AG04449 (cell line): ENCODE measurements around the gene FAAH2.
"Not testable (repeated sequence)": the region's sequence is repeated elsewhere in the genome, so short reads cannot be mapped to it uniquely, and the experiment has no call there.

Source experiments
- CTCF ChIA-PET: fragments of 350-600 bp; formaldehyde crosslinking; extraction: SDS; loops from one replicate; lab custom pipeline; 2021; ENCODE audit warnings: antibody characterized with exemption; lab: Yijun Ruan, JAX
- POLR2A ChIA-PET: fragments of 400-600, 350-600 bp; formaldehyde crosslinking; extraction: SDS; loops from one replicate; lab custom pipeline; 2020; ENCODE audit warnings: antibody characterized with exemption, inconsistent platforms; lab: Yijun Ruan, JAX
- DNase-seq: peaks from one replicate; pipeline ENCODE4 v3.0.0-alpha.2; 2010; ENCODE audit warnings: low read depth, low spot score
- H3K4me3 ChIP-seq: 2 replicates; pipeline ENCODE4 v1.5.1; 2011; ENCODE audit warnings: low read depth, mild to moderate bottlenecking, control low read depth, low read length
- CTCF ChIP-seq: IDR thresholded peaks from one replicate; pipeline ENCODE4 v1.5.1; 2011; ENCODE audit warnings: mild to moderate bottlenecking, moderate library complexity, low read length, control low read depth, inconsistent platforms; ENCODE audit not compliant: insufficient read depth; ENCODE audit errors: missing control alignments

The FAAH2 gene

GRCh38 chrX:57313583-57314215 lies 27.2 kb downstream of the FAAH2 start:
- DNase-seq, result no peak
- H3K4me3 ChIP-seq, result no peak overlapping the region
- no peak for TF ChIP-seq CTCF
- POLR2A ChIA-PET, result no interaction called here
- CTCF ChIA-PET, result no interaction called here

GRCh38 chrX:57329008-57329407 lies 42.5 kb downstream of the FAAH2 start:
- no peak for DNase-seq
- no peak overlapping the region for H3K4me3 ChIP-seq
- CTCF ChIA-PET, result no interaction called here
- POLR2A ChIA-PET, result no interaction called here
- TF ChIP-seq CTCF, result no peak

GRCh38 chrX:57335790-57336189 lies 49.3 kb downstream of the FAAH2 start:
- CTCF ChIA-PET, H3K4me3 ChIP-seq, DNase-seq, POLR2A ChIA-PET: not testable (repeated sequence)

- TF ChIP-seq CTCF, result no peak
- DNase-seq, result no peak
- POLR2A ChIA-PET, result no interaction called here
- no peak overlapping the region for H3K4me3 ChIP-seq
- CTCF ChIA-PET, result no interaction called here
These were observed 67.1 kb downstream of the FAAH2 start for GRCh38 chrX:57353472-57354132.

GRCh38 chrX:57364145-57364544 lies 77.6 kb downstream of the FAAH2 start:
- no peak for DNase-seq
- ChIA-PET POLR2A (no interaction called here), CTCF (no interaction called here)
- no peak for TF ChIP-seq CTCF
- no peak overlapping the region for H3K4me3 ChIP-seq

GRCh38 chrX:57366430-57366829 lies 79.9 kb downstream of the FAAH2 start:
- POLR2A ChIA-PET, result no interaction called here
- no peak for DNase-seq
- H3K4me3 ChIP-seq, result no peak overlapping the region
- TF ChIP-seq CTCF, result no peak
- CTCF ChIA-PET, result no interaction called here

GRCh38 chrX:57367649-57368048 lies 81.1 kb downstream of the FAAH2 start:
- ChIA-PET CTCF (no interaction called here), POLR2A (no interaction called here)
- no peak overlapping the region for H3K4me3 ChIP-seq
- DNase-seq, result no peak
- TF ChIP-seq CTCF, result no peak
